HG02870 (cell line): ENCODE data around the gene PRLH.
"Not testable (repeated sequence)": the region's sequence is repeated elsewhere in the genome, so short reads cannot be mapped to it uniquely, and the experiment has no call there.

ENCODE experiments used
- ATAC-seq: cut with Tn5 transposase; IDR thresholded peaks from one replicate; pipeline ENCODE4 v1.9.1; 2021; ENCODE audit warnings: mild to moderate bottlenecking, moderate library complexity; ENCODE audit not compliant: unreplicated experiment

Gene PRLH

GRCh38 chr2:237577956-237578870, 11.8 kb downstream of the PRLH start:
- ATAC-seq: no peak

DNA sequence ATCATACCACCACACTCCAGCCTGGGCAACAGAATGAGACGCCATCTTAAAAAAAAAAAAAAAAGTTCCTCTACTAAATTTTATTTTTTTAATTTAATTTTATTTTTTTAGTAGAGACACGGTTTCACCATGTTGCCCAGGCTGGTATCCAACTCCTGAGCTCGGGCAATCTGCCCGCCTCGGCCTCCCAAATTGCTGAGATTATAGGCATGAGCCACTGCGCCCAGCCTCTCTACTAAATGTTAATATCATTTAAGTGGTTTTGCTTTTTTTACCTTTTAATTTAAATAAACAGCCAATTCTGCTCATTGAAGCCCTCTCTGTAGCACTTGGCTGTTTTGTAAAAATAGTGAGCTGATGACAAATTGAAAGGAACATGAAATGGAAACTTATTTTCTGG, 15.0 kb downstream of the PRLH start:
- ATAC-seq: no peak

DNA sequence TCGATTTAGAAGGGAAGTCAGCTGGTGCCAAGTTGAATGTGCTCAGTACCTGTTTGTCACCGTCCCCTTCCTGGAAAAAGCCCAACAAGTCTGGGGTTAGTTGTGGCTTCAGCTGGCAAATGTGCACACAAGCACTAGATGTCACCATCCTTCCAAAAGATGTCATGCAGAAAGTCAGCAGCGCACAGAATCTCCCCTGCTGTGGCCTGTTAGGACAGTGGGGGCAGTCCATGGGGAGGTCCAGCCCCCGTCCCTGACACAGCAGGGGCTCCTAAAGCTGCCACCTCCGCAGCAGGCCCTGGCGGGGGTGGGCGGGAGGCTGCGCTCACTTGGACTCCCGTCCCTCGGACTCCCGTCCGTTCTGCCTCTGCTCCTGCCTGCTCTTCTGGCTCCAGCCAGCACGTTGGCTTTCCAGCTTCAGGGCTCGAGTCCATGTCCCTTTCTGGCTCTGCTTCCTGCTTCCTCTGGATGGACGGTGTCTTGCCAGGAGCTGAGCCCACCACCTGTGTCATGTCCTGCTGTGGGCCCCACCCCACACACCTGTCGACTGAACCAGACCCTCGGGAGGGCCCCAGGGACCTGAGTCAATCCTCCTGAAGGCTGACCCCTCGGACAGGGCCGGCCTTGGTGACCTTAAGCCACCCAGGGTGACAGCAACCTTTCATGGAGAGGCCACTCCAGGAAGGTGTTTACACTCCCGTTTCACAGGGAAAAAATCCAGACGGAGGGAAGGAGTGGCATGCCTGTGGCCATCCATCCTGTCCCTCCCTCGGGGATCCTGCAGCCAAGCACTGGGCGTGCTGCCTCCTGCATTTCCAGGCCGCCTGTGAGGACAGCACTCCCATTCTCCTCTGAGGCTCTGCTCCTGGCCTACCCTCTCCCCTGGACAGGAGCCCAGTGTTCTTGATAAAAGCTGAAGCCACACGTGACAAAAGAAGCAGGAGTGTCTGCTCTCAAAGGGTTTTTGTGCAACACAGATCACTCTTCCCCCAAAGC, 15.7 kb downstream of the PRLH start:
- no peak for ATAC-seq

GRCh38 chr2:237583385-237584295, 17.3 kb downstream of the PRLH start:
- ATAC-seq: no peak

GRCh38 chr2:237585590-237586221, 19.3 kb downstream of the PRLH start:
- ATAC-seq: no peak

- no peak for ATAC-seq
These were observed 21.8 kb downstream of the PRLH start for GRCh38 chr2:237588044-237588696.

DNA sequence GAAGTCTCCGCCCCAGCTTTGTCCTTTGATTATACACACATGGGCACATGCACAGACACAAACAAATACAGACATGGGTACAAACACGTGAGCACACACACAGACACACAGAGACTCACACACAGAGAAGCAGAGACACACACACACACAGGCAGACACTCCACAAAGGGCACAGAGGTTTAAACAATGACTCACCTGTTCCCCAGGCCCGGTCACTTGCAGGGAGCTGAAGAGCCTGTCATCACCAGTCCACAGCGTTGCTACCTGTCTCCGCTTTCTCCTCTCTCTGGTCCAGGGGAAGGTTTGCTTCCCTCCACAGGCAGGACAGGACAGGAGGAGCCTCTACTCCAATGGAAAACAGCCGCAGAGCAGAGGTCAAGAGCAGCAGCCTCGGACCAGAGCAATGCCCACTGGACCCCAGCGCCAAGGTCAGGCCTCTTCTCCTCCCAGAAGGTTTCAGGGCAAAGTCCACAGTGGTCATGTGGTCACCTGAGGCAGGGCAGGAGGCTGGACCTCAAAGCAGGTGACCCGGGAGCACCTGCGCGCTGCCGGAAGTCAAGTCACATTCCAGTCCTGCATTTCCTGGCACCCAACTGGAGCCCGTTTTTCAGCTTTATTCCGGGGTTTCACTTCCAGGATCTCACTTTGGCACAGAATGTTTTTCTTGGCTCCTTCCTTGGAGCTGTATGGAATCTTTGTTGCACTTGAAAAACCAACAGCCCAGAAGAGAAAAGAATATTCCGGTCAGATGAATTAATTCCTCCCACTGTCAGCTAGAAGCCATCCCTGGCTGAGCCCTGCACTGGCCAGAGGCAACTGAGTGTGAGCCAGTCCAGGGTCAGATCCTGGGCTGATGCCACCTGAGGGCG, 24.1 kb downstream of the PRLH start, which contains the start of gene RAB17:
TSS of gene RAB17 (minus strand) at position 463 of the 869 bp plus-strand sequence. CDS start 4,580 bp downstream, outside the sequence.
- ATAC-seq: no peak

- no peak for ATAC-seq
These were observed 24.9 kb downstream of the PRLH start for GRCh38 chr2:237591141-237591881.

DNA sequence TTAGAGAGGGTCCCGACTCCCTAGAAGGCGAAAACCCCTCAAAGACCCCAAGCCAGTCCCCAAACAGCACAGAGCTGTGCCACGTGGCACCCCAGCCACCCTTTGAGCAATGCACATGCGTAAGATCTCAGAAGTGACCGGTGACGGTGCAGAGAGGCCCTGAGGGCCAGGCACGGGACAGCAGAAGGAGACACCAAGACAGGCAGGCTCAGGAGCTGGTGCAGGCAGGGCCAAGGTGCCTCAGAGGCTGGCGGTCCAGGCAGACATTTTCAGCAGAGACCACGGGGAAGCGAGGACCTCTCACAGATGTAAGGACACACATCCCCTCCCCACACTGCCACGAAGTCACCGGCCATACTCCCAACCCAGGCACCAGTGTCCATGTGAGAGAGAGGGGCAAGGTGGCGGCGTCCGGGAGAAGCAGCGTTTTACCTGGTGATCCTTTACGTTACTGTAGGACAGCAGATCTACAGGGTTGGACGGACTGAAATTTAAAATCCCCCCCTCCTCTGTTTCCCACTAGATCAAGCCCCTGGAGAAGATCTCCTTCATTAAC, 26.1 kb downstream of the PRLH start:
- ATAC-seq: no peak

DNA sequence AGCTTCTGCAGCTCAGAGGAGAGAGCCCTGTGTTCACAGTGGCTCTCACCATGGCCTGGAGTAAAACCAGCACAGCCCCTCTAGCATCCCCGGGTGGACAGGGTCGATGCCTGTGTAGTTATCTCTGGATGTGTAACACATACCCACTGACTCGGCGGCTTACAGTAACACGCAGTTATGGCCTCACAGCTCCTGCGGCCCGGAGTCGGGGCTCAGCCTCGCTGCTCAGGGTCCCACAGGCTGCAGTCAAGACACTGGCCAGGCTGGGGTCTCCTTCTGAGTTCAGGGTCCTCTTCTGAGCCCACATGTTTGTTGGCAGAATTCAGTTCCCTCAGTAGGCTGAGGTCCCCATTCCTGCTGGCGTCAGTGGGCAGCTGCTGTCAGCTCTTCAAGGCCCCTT, 26.7 kb downstream of the PRLH start:
- no peak for ATAC-seq

GRCh38 chr2:237593596-237594320, 27.4 kb downstream of the PRLH start:
- no peak for ATAC-seq

DNA sequence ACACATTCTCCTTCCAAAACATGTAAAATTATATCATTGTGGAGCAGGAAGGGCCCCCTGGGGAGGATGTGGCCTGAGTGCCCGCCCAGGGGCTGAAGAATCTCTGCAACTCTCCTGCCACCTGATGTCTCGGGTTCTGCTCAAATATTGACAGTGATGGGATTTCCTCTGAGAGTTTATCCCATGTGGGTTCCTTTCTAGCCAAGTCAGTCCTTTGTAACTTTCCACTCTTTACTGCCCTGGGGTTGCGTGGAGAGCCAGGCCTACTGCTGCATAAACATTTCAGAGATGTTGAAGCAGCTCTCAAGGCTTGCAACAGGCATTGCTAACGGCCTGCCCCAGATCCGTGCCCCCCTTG, 28.1 kb downstream of the PRLH start:
- ATAC-seq: no peak

- ATAC-seq: not testable (repeated sequence)
These were observed 29.6 kb downstream of the PRLH start for GRCh38 chr2:237595829-237596519.

- ATAC-seq: no peak
These were observed 30.3 kb downstream of the PRLH start for GRCh38 chr2:237596520-237597195.
